ENCODE data around the gene COMT. TPM values are rescaled to one million over a fixed set of nuclear protein-coding genes. Genes with fewer than 3 reads are reported as not detected.

COMT gene
- total and polyA plus RNA-seq, 9 of the 15 experiments (the other 6 are each of a cell fraction or from before 2014, with no cell fraction given): 12.5 to 351 (median 155) TPM

DNA sequence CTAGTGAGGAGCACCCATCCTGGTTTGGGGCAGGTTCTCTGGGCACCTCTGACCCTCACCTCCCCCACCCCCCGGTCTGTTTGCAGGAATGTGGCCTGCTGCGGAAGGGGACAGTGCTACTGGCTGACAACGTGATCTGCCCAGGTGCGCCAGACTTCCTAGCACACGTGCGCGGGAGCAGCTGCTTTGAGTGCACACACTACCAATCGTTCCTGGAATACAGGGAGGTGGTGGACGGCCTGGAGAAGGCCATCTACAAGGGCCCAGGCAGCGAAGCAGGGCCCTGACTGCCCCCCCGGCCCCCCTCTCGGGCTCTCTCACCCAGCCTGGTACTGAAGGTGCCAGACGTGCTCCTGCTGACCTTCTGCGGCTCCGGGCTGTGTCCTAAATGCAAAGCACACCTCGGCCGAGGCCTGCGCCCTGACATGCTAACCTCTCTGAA lies 26.9 kb downstream of the COMT start (continued):
- no peak for TF ChIP-seq ID3 (CRISPR knock-in tag; IDR thresholded peaks at IDR 0.05)
- TF ChIP-seq ID3 (tag; IDR thresholded peaks at IDR 0.05): 0 out of 2 replicates have a peak, but pooled peaks have one; percentile 18
- no peak for TF ChIP-seq ZNF740 (CRISPR knock-in tag; IDR thresholded peaks at IDR 0.05)
- TF ChIP-seq ZNF740 (tag; IDR thresholded peaks at IDR 0.05): 0 out of 4 replicates have a peak, but pooled peaks of 1 of the 2 experiments have one; percentile 40
- no peak for TF ChIP-seq ARID2 (IDR thresholded peaks at IDR 0.05)
- TF ChIP-seq E2F3 (CRISPR knock-in tag; IDR thresholded peaks at IDR 0.05): peak; percentile 31; the same call in 1 of the 2 replicates
- no peak for TF ChIP-seq MNT (conservative IDR thresholded peaks at IDR 0.05)
- 0 out of 2 replicates have a peak, but pooled peaks have one; percentile 57 for TF ChIP-seq ZNF165 (CRISPR knock-in tag; IDR thresholded peaks at IDR 0.05; ENCODE audit: borderline replicate concordance)
- TF ChIP-seq KDM2B (CRISPR knock-in tag; IDR thresholded peaks at IDR 0.05): 0 out of 2 replicates have a peak, but pooled peaks have one; percentile 54
- peak; percentile 11; the same call in 1 of the 2 replicates for TF ChIP-seq POLR2A (conservative IDR thresholded peaks at IDR 0.05)
- TF ChIP-seq VEZF1 (CRISPR knock-in tag; IDR thresholded peaks at IDR 0.05): 0 out of 2 replicates have a peak, but pooled peaks have one; percentile 35
- no peak for TF ChIP-seq CREBBP (IDR thresholded peaks at IDR 0.05; ENCODE audit: low read depth, low read length)
- TF ChIP-seq JUNB (CRISPR knock-in tag; conservative IDR thresholded peaks at IDR 0.05): no peak
- TF ChIP-seq POLR2G (IDR thresholded peaks at IDR 0.05; ENCODE audit: low read depth, low read length): peak; percentile 75
- no peak for TF ChIP-seq STAT6 (CRISPR knock-in tag; IDR thresholded peaks at IDR 0.05)
- TF ChIP-seq NR2F6 (CRISPR knock-in tag; IDR thresholded peaks at IDR 0.05): 0 out of 2 replicates have a peak, but pooled peaks have one; percentile 5
- TF ChIP-seq, protein P1, sequence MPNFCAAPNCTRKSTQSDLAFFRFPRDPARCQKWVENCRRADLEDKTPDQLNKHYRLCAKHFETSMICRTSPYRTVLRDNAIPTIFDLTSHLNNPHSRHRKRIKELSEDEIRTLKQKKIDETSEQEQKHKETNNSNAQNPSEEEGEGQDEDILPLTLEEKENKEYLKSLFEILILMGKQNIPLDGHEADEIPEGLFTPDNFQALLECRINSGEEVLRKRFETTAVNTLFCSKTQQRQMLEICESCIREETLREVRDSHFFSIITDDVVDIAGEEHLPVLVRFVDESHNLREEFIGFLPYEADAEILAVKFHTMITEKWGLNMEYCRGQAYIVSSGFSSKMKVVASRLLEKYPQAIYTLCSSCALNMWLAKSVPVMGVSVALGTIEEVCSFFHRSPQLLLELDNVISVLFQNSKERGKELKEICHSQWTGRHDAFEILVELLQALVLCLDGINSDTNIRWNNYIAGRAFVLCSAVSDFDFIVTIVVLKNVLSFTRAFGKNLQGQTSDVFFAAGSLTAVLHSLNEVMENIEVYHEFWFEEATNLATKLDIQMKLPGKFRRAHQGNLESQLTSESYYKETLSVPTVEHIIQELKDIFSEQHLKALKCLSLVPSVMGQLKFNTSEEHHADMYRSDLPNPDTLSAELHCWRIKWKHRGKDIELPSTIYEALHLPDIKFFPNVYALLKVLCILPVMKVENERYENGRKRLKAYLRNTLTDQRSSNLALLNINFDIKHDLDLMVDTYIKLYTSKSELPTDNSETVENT (CRISPR knock-in tag; IDR thresholded peaks at IDR 0.05): 0 out of 2 replicates have a peak, but pooled peaks have one; percentile 14
- no peak for TF ChIP-seq ZNF695 (CRISPR knock-in tag; IDR thresholded peaks at IDR 0.05)
